ENCODE results near the gene SECISBP2L.

The SECISBP2L gene

GRCh38 chr15:48962662-48963523 lies 83.4 kb downstream of the SECISBP2L start:
- DNase-seq = no peak

DNA sequence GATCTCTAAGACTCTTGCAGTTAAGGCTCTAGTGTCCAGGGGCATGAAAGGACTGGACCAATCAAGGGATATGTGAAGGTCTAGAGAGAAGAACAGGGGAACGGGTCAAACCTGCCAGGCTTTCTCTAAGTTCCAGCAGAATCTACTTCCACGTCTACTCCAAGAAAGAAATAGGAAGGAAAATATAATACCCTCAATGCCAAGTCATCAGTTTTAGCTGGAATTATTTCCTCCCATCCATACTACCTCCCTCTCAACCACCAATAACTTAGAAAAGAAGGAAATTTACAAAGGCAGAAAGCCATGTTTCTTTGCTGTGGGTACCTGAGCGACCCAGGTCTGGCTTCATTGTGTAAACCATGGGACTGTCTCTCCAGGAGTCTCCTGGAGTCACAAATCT lies 90.3 kb downstream of the SECISBP2L start:
- DNase-seq = no peak

GRCh38 chr15:48955370-48955769 lies 90.9 kb downstream of the SECISBP2L start:
- DNase-seq = no peak

- no peak for DNase-seq
Observed at GRCh38 chr15:48954538-48954937, 91.7 kb downstream of the SECISBP2L start.

GRCh38 chr15:48946840-48947187 lies 99.4 kb downstream of the SECISBP2L start:
- DNase-seq = no peak

GRCh38 chr15:48946074-48946839 lies 100.0 kb downstream of the SECISBP2L start:
- no peak for DNase-seq

GRCh38 chr15:48945386-48945785 lies 100.9 kb downstream of the SECISBP2L start:
- no peak for DNase-seq

- no peak for DNase-seq
Observed at GRCh38 chr15:48941904-48942303, 104.3 kb downstream of the SECISBP2L start.

DNA sequence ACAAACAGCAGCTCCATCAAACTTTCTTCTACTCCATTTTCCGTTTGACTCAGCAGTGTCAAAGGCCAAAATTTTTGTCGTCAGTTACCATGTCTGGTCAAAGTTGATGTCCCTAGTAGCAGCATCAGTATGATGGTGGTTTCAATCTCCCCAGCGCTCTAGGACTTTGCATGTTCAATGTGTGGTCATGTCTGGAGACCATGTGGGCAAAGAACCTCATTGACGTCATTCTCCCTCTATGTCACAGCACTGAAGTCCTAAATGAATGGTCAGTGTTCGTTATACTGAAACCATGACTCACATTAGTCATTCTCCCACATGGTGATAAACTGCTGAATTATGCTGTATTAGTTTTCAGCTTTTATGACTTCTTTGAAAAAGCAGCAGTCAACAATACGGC lies 105.7 kb downstream of the SECISBP2L start:
- DNase-seq = no peak

- no peak for DNase-seq
Observed at GRCh38 chr15:48939648-48940047, 106.6 kb downstream of the SECISBP2L start.
